HL-60 (cell line): ENCODE results near the gene AMACR.

Experiments
- CTCF ChIP-seq: IDR thresholded peaks from one replicate; pipeline ENCODE4 v1.5.1; 2011; ENCODE audit warnings: low read length, control low read depth, inconsistent platforms; ENCODE audit not compliant: insufficient read depth
- GABPA ChIP-seq: IDR thresholded peaks from 2 replicates; pipeline ENCODE4 v1.6.1; 2012; ENCODE audit warnings: low read depth
- POLR2AphosphoS5 ChIP-seq: IDR thresholded peaks from 2 replicates; pipeline ENCODE4 v1.6.1; 2012; ENCODE audit warnings: low read depth
- REST ChIP-seq: IDR thresholded peaks from 2 replicates; pipeline ENCODE4 v1.6.1; 2012; ENCODE audit warnings: low read depth; ENCODE audit not compliant: insufficient replicate concordance
- SPI1 ChIP-seq: IDR thresholded peaks from 2 replicates; pipeline ENCODE4 v1.6.1; 2012; ENCODE audit warnings: low read depth, mild to moderate bottlenecking, borderline replicate concordance

DNA sequence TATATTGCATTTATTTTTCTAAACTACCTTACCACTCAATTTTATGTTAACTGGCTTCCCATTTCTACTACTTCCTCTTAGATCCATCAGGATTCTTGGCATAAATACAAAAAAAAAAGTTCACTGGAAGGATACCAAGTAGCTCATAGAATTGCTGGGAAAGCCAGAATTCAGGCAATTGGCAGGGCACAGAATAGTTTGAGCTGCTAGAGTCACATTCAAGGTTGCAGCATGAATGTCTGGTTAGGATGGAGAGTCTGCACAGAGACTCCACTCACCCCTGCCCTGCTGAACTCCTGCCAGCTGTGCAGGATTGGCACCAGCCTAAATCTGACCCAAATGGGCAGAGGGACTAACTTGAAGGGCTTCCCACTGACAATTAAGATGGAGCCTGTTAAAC lies 4.9 kb upstream of the AMACR start:
- TF ChIP-seq CTCF = no peak
- no peak for TF ChIP-seq SPI1
- no peak for TF ChIP-seq POLR2AphosphoS5
- no peak for TF ChIP-seq GABPA
- TF ChIP-seq REST = no peak
